ENCODE data around the gene NSL1. TPM values are rescaled to one million over a fixed set of nuclear protein-coding genes. Genes with fewer than 3 reads are reported as not detected.

NSL1 gene
- polyA plus RNA-seq, 3 donors: 16.8 to 80.3 (median 62.3) TPM

DNA sequence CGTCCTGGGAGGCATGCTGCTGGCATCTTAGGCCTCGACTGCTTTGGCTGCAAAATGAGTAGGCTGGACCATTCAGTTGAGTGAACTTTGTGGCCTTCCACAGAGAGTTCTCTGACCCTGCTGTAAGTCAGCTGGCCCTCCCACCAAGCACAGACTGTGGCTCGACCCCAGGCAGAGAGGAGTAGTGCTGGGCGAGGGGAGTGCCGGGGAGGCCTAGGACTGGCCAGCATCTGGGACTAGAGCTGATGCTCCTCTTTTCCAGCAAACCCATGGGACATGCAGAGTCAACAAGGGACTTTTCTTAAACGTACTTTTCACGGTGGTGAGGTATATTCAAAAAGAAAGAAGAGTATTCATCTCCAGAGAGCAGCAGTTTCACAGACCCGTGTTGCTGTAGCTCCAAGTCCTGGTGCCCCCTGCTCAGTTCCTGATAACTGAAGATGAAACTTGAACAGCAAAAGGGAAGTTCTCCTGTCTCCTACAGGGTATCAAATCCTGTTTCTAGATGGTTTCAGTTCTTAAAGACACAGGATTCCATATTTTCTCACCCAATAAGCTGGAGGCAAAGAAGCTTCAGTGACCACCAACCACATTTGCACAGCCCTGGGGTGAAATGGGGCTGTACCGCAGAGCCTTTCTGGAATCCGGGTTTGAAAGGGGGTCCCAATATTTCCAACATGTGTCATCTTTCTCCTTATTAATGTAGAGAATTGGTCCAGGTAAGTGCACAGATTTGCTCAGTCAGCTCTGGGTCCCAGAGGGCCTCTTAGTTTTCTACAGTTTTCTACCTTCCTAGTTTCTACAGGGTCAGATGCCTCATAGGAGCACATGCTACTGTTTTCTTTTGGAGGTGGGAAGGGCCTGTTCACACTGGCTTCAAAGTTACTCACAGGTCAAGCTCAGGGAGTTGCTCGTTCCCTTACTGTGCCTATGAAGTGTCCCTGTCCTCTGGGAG, 112.8 kb downstream of the NSL1 start:
- intact Hi-C loops (cut with micrococcal nuclease): no loop called here

GRCh38 chr1:212677573-212677972, 114.0 kb downstream of the NSL1 start:
- Histone ChIP-seq H3K79me2 (ENCODE audit: insufficient read depth, low read length) (no peaks in the 10 kb centered on the region), H3K9ac (ENCODE audit: insufficient read depth, low read length, poor library complexity, severe bottlenecking) (no peak overlapping the region), H3K36me3 (replicated peaks in 1 of 2; ENCODE audit: control insufficient read depth in 1 of 2, insufficient read depth in 2 of 2, low read length in 2 of 2) (no peaks in the 10 kb centered on the region), H3K9me3 (replicated peaks in 1 of 2; ENCODE audit: control insufficient read depth in 1 of 2, insufficient read depth in 1 of 2, low read length in 2 of 2) (no peaks in the 10 kb centered on the region), H3K27ac (ENCODE audit: low read depth in 1 of 2, low read length in 2 of 2) (no peak overlapping the region), H3K4me2 (replicated peaks; ENCODE audit: extremely low read depth, low read length, poor library complexity, severe bottlenecking) (no peak overlapping the region), H2AFZ (ENCODE audit: insufficient read depth, low read depth, low read length, poor library complexity, severe bottlenecking) (no peak overlapping the region), H4K20me1 (ENCODE audit: insufficient read depth, low read length) (no peaks in the 10 kb centered on the region), H3K27me3 (ENCODE audit: control insufficient read depth in 2 of 2, insufficient read depth in 2 of 2, low read length in 2 of 2) (no peaks in the 10 kb centered on the region), H3K4me3 (replicated peaks in 1 of 3; ENCODE audit: low read depth in 2 of 3, low read length in 3 of 3) (no peak overlapping the region), H3K4me1 (ENCODE audit: control insufficient read depth in 1 of 2, insufficient read depth in 2 of 2, low read length in 2 of 2) (peaks cover 45 to 57% of the 10 kb centered on the region in 2 donors)
- Mint-ChIP-seq H3K27me3 (ENCODE audit: low read depth in 3 of 3) (peaks cover 0 to 3% (median 1%) of the 10 kb centered on the region in 3 donors), H3K27ac (peak overlapping the region in 2 of 7 donors; percentile 21 to 42), H3K4me3 (no peak overlapping the region), H3K4me1 (peaks cover 48% of the 10 kb centered on the region), H3K36me3 (peaks cover 2% of the 10 kb centered on the region in 2 donors), H3K9me3 (peaks cover 0 to 2% (median 0%) of the 10 kb centered on the region in 7 donors)
- TF ChIP-seq, protein P1, sequence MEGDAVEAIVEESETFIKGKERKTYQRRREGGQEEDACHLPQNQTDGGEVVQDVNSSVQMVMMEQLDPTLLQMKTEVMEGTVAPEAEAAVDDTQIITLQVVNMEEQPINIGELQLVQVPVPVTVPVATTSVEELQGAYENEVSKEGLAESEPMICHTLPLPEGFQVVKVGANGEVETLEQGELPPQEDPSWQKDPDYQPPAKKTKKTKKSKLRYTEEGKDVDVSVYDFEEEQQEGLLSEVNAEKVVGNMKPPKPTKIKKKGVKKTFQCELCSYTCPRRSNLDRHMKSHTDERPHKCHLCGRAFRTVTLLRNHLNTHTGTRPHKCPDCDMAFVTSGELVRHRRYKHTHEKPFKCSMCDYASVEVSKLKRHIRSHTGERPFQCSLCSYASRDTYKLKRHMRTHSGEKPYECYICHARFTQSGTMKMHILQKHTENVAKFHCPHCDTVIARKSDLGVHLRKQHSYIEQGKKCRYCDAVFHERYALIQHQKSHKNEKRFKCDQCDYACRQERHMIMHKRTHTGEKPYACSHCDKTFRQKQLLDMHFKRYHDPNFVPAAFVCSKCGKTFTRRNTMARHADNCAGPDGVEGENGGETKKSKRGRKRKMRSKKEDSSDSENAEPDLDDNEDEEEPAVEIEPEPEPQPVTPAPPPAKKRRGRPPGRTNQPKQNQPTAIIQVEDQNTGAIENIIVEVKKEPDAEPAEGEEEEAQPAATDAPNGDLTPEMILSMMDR (IDR thresholded peaks at IDR 0.05): no peak
- 71% methylated on average over 4 of the region's 4 CpGs for WGBS (ENCODE audit: insufficient coverage)
- intact Hi-C loops (cut with micrococcal nuclease): no loop called here
- DNase-seq: no peak

More for the DNA sequence above, 112.8 kb downstream of the NSL1 start:
- Histone ChIP-seq H4K20me1 (ENCODE audit: insufficient read depth, low read length) (no peaks in the 10 kb centered on the region), H3K9me3 (replicated peaks in 1 of 2; ENCODE audit: control insufficient read depth in 1 of 2, insufficient read depth in 1 of 2, low read length in 2 of 2) (no peaks in the 10 kb centered on the region), H3K79me2 (ENCODE audit: insufficient read depth, low read length) (no peaks in the 10 kb centered on the region), H3K27me3 (ENCODE audit: control insufficient read depth in 2 of 2, insufficient read depth in 2 of 2, low read length in 2 of 2) (no peaks in the 10 kb centered on the region), H3K4me2 (replicated peaks; ENCODE audit: extremely low read depth, low read length, poor library complexity, severe bottlenecking) (peak overlapping the region; percentile 62), H3K4me1 (ENCODE audit: control insufficient read depth in 1 of 2, insufficient read depth in 2 of 2, low read length in 2 of 2) (peaks cover 54 to 64% of the 10 kb centered on the region in 2 donors), H3K4me3 (replicated peaks in 1 of 3; ENCODE audit: low read depth in 2 of 3, low read length in 3 of 3) (peak overlapping the region in 2 of 3 experiments; percentile 9 to 54), H3K36me3 (replicated peaks in 1 of 2; ENCODE audit: control insufficient read depth in 1 of 2, insufficient read depth in 2 of 2, low read length in 2 of 2) (no peaks in the 10 kb centered on the region), H3K9ac (ENCODE audit: insufficient read depth, low read length, poor library complexity, severe bottlenecking) (no peak overlapping the region), H2AFZ (ENCODE audit: insufficient read depth, low read depth, low read length, poor library complexity, severe bottlenecking) (peak overlapping the region; percentile 9), H3K27ac (ENCODE audit: low read depth in 1 of 2, low read length in 2 of 2) (peak overlapping the region; percentile 63 to 70)
- TF ChIP-seq, protein P1 (IDR thresholded peaks at IDR 0.05): no peak
- DNase-seq: peak in 2 of 3 donors; percentile 65 to 71
- Mint-ChIP-seq H3K36me3 (peaks cover 2% of the 10 kb centered on the region in 2 donors), H3K4me1 (peaks cover 59% of the 10 kb centered on the region), H3K27ac (peak overlapping the region; percentile 82 to 94 (median 87)), H3K27me3 (ENCODE audit: low read depth in 3 of 3) (peaks cover 0 to 3% (median 1%) of the 10 kb centered on the region in 3 donors), H3K9me3 (peaks cover 0 to 2% (median 0%) of the 10 kb centered on the region in 7 donors), H3K4me3 (peak overlapping the region; percentile 60 to 80)
- 66% methylated on average over 7 of the region's 11 CpGs for WGBS (ENCODE audit: insufficient coverage)
